Activated naive CD8-positive, alpha-beta T cell (primary cell): ENCODE results near the gene VPS11.
"Not testable (repeated sequence)": the region's sequence is repeated elsewhere in the genome, so short reads cannot be mapped to it uniquely, and the experiment has no call there.

Experiments used
- H3K27ac Mint-ChIP-seq: one replicate; pipeline ENCODE4 v1.8.0; 2021; ENCODE audit warnings: mixed read lengths
- H3K27me3 Mint-ChIP-seq: one replicate; pipeline ENCODE4 v1.8.0; 2021; ENCODE audit warnings: mixed read lengths
- H3K36me3 Mint-ChIP-seq: one replicate; pipeline ENCODE4 v1.8.0; 2021; ENCODE audit warnings: mixed read lengths
- H3K4me1 Mint-ChIP-seq: one replicate; pipeline ENCODE4 v1.8.0; 2021; ENCODE audit warnings: low read depth, mixed read lengths
- H3K4me3 Mint-ChIP-seq: one replicate; pipeline ENCODE4 v1.8.0; 2021; ENCODE audit warnings: mild to moderate bottlenecking, mixed read lengths
- H3K9me3 Mint-ChIP-seq: one replicate; pipeline ENCODE4 v1.8.0; 2021; ENCODE audit warnings: low read depth, mixed read lengths

The VPS11 gene

GRCh38 chr11:119051440-119052162 lies 16.0 kb upstream of the VPS11 start:
- no peaks in the 10 kb centered on the region for H3K27me3 Mint-ChIP-seq
- no peak overlapping the region for H3K27ac Mint-ChIP-seq
- no peaks in the 10 kb centered on the region for H3K9me3 Mint-ChIP-seq
- H3K4me1 Mint-ChIP-seq: peaks cover 24% of the 10 kb centered on the region
- H3K36me3 Mint-ChIP-seq: peaks cover 19% of the 10 kb centered on the region
- no peak overlapping the region for H3K4me3 Mint-ChIP-seq

DNA sequence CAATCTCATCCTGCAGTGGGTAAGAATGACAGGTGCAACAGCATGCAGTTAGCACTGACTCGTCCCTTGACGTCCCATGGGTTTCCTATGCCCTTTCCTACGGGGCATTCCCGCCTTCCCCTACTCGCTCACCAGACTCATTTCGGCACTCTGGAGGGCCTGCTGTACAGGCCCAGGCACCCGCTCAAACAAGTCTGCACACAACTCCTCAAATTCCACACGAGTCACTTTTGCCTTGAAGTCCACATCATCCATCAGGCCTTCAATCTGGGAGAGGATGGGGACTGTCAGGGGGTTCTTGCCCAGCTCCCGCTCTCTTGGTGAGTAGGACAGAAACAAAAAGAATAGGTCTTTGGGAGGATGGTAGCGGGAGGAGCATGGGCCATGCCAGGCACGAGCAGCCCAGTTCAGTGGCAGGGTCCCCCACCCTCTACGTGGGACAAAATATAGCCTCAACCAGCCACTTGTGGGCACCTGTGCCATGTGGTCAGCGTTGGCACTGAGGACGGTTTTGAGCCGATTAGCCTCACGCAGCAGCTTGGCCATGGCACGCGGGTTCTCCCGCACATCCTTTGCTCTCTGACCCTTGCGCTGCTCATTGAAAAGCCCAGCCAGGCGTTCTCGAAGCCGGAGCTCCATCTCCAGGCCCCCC lies 15.3 kb upstream of the VPS11 start:
- Mint-ChIP-seq H3K36me3 (peaks cover 17% of the 10 kb centered on the region), H3K4me3 (no peak overlapping the region), H3K27ac (peak overlapping the region; percentile 34), H3K9me3 (no peaks in the 10 kb centered on the region), H3K4me1 (peaks cover 26% of the 10 kb centered on the region), H3K27me3 (no peaks in the 10 kb centered on the region)

GRCh38 chr11:119054418-119054817 lies 13.2 kb upstream of the VPS11 start:
- Mint-ChIP-seq H3K27ac (no peak overlapping the region), H3K27me3 (no peaks in the 10 kb centered on the region), H3K36me3 (peaks cover 16% of the 10 kb centered on the region), H3K4me1 (peaks cover 35% of the 10 kb centered on the region), H3K9me3 (no peaks in the 10 kb centered on the region), H3K4me3 (peak overlapping the region; percentile 94)

DNA sequence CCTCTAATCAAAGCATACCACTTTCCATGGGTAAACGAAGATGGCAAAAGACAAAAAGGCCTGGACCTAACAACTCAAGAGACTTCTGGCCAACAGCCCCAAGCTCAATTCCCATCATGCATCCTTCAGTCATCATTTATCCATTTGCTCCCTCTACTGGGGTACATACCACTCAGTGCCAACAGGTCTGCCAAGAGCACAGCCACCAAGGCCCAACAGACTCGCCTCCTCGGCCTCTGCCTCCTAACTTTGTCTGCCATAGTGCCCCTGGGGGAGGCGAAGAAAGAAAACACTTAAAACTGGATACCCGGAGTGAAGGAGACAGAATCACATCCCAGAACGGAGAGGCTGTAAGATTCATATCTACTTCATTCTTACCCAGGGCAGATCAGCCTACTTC lies 11.7 kb upstream of the VPS11 start:
- peaks cover 33% of the 10 kb centered on the region for H3K4me1 Mint-ChIP-seq
- peaks cover 13% of the 10 kb centered on the region for H3K36me3 Mint-ChIP-seq
- H3K4me3 Mint-ChIP-seq: peak overlapping the region; percentile 94
- H3K9me3 Mint-ChIP-seq: no peaks in the 10 kb centered on the region
- no peaks in the 10 kb centered on the region for H3K27me3 Mint-ChIP-seq
- peak overlapping the region; percentile 90 for H3K27ac Mint-ChIP-seq

DNA sequence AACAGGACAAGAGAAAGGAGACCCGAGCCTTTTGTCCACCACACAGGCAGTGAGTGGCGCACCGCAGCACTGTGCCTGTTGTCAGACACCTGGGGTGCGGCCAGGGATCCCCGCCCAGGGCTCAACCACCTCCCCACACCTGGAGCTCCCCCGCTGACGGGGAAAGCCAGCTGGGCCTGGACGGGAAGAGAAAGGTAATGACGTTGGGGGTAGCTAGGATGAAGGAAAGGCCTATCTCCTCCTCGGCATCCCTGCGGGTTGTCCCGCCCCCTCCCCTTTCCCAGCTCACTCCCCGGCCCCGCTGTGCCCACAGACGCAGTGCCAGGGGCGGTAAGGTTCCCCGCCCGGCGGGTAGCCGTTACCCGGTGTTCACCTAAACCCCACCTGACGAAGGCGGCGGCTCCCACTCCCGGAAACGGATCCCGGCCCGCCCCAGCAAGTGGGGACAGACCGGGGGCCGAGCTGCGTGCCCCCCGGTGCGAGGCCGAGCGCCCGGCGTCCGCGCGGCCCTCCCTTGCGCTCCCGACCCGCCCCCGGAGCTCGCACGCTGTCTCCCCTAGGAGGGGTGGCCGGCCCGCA lies 11.1 kb upstream of the VPS11 start:
- H3K36me3 Mint-ChIP-seq: peaks cover 13% of the 10 kb centered on the region
- peak overlapping the region; percentile 96 for H3K4me3 Mint-ChIP-seq
- no peaks in the 10 kb centered on the region for H3K27me3 Mint-ChIP-seq
- H3K9me3 Mint-ChIP-seq: no peaks in the 10 kb centered on the region
- H3K27ac Mint-ChIP-seq: peak overlapping the region; percentile 96
- peaks cover 33% of the 10 kb centered on the region for H3K4me1 Mint-ChIP-seq

- Mint-ChIP-seq H3K4me1 (peaks cover 29% of the 10 kb centered on the region), H3K27me3 (no peaks in the 10 kb centered on the region), H3K36me3 (peaks cover 11% of the 10 kb centered on the region), H3K27ac (peak within 1 kb of the TSS; percentile 96), H3K4me3 (peak within 1 kb of the TSS; percentile 96), H3K9me3 (no peaks in the 10 kb centered on the region)
Measured at GRCh38 chr11:119057000-119057769, 10.4 kb upstream of the VPS11 start, which contains the start of gene HYOU1. HYOU1 (minus strand) TSS chr11:119057205; CDS start chr11:119056160, 1,045 bp downstream.

GRCh38 chr11:119059128-119059527 lies 8.5 kb upstream of the VPS11 start:
- H3K9me3 Mint-ChIP-seq, H3K4me3 Mint-ChIP-seq, H3K27ac Mint-ChIP-seq, H3K27me3 Mint-ChIP-seq, H3K36me3 Mint-ChIP-seq: not testable (repeated sequence)
- H3K4me1 Mint-ChIP-seq: peaks cover 29% of the 10 kb centered on the region

- H3K36me3 Mint-ChIP-seq: no peaks in the 10 kb centered on the region
- no peak overlapping the region for H3K4me3 Mint-ChIP-seq
- H3K27me3 Mint-ChIP-seq: no peaks in the 10 kb centered on the region
- H3K27ac Mint-ChIP-seq: no peak overlapping the region
- H3K4me1 Mint-ChIP-seq: peaks cover 27% of the 10 kb centered on the region
- H3K9me3 Mint-ChIP-seq: no peaks in the 10 kb centered on the region
Measured at GRCh38 chr11:119061256-119061655, 6.4 kb upstream of the VPS11 start.

- no peaks in the 10 kb centered on the region for H3K27me3 Mint-ChIP-seq
- H3K4me3 Mint-ChIP-seq: no peak overlapping the region
- no peaks in the 10 kb centered on the region for H3K36me3 Mint-ChIP-seq
- no peak overlapping the region for H3K27ac Mint-ChIP-seq
- H3K9me3 Mint-ChIP-seq: no peaks in the 10 kb centered on the region
- H3K4me1 Mint-ChIP-seq: peaks cover 32% of the 10 kb centered on the region
Measured at GRCh38 chr11:119062779-119063178, 4.8 kb upstream of the VPS11 start.

DNA sequence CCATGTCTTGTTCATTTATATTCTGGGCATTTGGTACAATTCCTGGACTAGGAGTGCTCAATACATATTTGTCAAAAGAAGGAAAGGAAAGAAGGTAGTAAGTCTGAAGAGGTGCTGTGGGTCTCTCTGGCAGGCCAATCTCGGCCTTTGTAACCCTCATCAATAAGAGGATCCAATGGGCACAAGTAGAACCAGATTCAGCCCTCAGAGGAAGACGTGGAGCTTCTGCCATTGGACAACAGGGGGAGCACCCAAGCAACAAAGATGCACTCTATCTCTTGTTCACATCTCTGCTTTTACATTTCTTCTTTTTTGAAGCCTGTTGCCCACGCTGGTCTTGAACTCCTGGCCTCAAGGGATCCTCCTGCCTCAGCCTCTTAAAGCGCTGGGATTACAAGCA lies 2.2 kb upstream of the VPS11 start:
- no peaks in the 10 kb centered on the region for H3K27me3 Mint-ChIP-seq
- peak overlapping the region; percentile 73 for H3K27ac Mint-ChIP-seq
- H3K4me1 Mint-ChIP-seq: peaks cover 41% of the 10 kb centered on the region
- no peaks in the 10 kb centered on the region for H3K36me3 Mint-ChIP-seq
- H3K4me3 Mint-ChIP-seq: peak overlapping the region; percentile 95
- no peaks in the 10 kb centered on the region for H3K9me3 Mint-ChIP-seq

DNA sequence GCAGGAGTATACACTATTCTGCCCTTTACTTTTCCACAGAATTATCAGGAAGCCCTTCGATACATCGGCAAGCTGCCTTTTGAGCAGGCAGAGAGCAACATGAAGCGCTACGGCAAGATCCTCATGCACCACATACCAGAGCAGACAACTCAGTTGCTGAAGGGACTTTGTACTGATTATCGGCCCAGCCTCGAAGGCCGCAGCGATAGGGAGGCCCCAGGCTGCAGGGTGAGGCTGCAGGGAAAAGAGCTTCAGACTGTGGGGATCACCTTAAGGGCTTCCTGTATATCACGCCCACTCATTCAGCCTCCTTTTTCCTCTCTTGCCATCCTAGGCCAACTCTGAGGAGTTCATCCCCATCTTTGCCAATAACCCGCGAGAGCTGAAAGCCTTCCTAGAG lies 10.2 kb downstream of the VPS11 start:
- no peak overlapping the region for H3K4me3 Mint-ChIP-seq
- H3K27ac Mint-ChIP-seq: no peak overlapping the region
- no peaks in the 10 kb centered on the region for H3K27me3 Mint-ChIP-seq
- H3K36me3 Mint-ChIP-seq: no peaks in the 10 kb centered on the region
- H3K9me3 Mint-ChIP-seq: no peaks in the 10 kb centered on the region
- peaks cover 1% of the 10 kb centered on the region for H3K4me1 Mint-ChIP-seq

DNA sequence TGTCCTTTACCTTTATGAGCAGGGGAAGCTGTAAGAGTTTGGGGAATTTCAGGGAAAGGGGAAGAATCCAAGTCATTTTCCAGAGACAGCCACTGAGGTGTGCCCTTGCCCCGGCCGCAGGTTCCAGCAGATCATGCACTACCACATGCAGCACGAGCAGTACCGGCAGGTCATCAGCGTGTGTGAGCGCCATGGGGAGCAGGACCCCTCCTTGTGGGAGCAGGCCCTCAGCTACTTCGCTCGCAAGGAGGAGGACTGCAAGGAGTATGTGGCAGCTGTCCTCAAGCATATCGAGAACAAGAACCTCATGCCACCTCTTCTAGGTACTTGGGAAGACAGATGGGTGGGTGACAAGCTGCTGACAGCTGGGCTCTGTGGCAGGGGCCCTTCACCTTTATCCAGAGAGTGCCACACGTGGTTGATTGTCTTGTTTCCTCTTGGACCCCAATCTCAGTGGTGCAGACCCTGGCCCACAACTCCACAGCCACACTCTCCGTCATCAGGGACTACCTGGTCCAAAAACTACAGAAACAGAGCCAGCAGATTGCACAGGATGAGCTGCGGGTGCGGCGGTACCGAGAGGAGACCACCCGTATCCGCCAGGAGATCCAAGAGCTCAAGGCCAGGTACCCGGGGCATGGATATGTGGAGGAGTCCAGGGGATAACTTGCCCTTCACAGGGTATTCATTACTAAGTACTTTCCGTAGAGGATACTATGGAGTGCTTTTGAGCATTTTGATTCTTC lies 11.2 kb downstream of the VPS11 start:
- Mint-ChIP-seq H3K36me3 (no peaks in the 10 kb centered on the region), H3K27ac (no peak overlapping the region)

GRCh38 chr11:119081682-119082260 lies 14.2 kb downstream of the VPS11 start:
- Mint-ChIP-seq H3K27me3 (no peaks in the 10 kb centered on the region), H3K27ac (peak overlapping the region; percentile 31), H3K4me3 (no peak overlapping the region), H3K36me3 (no peaks in the 10 kb centered on the region), H3K4me1 (peaks cover 13% of the 10 kb centered on the region), H3K9me3 (no peaks in the 10 kb centered on the region)

More for the DNA sequence above, 11.2 kb downstream of the VPS11 start:
- no peaks in the 10 kb centered on the region for H3K27me3 Mint-ChIP-seq
- H3K4me3 Mint-ChIP-seq: no peak overlapping the region
- H3K9me3 Mint-ChIP-seq: no peaks in the 10 kb centered on the region
- H3K4me1 Mint-ChIP-seq: no peaks in the 10 kb centered on the region
